Stimulated activated CD8-positive, alpha-beta memory T cell treated with anti-CD3 and anti-CD28 coated beads, Interleukin-12 subunit alpha, Interleukin-12 subunit beta, amount 100 ng/mL, for 1 hour (primary cell): ENCODE measurements around the gene ARSB.
"Not testable (repeated sequence)": the region's sequence is repeated elsewhere in the genome, so short reads cannot be mapped to it uniquely, and the experiment has no call there.

Experiments used
- DNase-seq: peaks from one replicate; pipeline ENCODE4 v3.0.0-alpha.2; 2020; ENCODE audit warnings: low read depth

Gene ARSB

GRCh38 chr5:78953092-78953800 is 31.9 kb downstream of the ARSB start:
- DNase-seq, result no peak

DNA sequence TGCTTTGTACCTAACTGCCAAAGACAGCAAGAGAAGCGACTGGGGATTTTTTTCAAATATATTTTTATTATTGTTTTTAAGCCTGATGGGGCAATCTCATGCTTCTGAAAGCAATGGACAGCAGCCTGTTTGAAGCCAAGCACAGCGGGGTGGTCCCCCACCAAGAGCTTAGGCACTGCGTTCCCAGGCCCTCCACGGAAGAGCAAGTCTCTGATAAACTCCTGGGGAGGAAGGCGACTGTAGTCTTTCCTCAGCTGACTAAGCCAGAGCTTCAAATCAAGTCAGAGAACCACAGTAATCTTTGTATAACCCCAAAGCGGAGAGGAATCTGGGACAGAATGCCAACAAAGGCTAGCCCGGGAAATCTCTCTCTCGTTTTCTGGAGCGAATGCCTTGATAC is 54.4 kb downstream of the ARSB start:
- no peak for DNase-seq

GRCh38 chr5:78929833-78930232 is 55.3 kb downstream of the ARSB start:
- no peak for DNase-seq

DNA sequence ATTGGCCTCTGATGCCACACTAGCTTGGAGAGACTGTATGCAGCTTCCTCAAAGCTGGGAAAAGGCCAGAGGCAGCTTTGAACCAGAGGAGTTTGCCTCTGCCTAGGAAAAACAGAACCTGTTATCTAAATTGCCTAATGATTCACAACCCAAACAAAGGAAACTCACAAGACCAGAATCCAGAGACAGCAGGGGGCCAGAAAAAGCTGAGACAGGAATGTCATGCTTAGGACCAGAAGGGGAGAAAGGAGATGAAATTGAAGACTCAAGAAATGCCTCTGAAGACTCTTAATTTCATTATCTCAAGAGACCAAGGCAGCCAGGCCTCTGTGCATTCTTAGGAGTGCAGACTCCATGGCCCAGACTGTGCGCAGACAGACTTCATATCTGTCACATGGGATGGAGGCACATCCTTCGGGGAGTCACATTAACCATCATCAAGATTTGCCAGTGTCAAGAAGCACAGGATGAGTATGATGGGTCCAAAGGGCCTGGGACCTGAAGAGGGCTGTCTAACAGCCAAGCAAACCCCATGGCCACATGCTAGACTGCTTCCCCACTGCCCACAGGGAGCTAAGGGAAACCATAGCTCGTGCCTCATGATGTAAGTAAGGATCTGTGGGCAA is 57.3 kb downstream of the ARSB start:
- DNase-seq, result no peak

GRCh38 chr5:78926252-78926651 is 58.9 kb downstream of the ARSB start:
- no peak for DNase-seq

GRCh38 chr5:78925129-78925876 is 59.8 kb downstream of the ARSB start:
- DNase-seq, result no peak

GRCh38 chr5:78923622-78923970 is 61.5 kb downstream of the ARSB start:
- no peak for DNase-seq

DNA sequence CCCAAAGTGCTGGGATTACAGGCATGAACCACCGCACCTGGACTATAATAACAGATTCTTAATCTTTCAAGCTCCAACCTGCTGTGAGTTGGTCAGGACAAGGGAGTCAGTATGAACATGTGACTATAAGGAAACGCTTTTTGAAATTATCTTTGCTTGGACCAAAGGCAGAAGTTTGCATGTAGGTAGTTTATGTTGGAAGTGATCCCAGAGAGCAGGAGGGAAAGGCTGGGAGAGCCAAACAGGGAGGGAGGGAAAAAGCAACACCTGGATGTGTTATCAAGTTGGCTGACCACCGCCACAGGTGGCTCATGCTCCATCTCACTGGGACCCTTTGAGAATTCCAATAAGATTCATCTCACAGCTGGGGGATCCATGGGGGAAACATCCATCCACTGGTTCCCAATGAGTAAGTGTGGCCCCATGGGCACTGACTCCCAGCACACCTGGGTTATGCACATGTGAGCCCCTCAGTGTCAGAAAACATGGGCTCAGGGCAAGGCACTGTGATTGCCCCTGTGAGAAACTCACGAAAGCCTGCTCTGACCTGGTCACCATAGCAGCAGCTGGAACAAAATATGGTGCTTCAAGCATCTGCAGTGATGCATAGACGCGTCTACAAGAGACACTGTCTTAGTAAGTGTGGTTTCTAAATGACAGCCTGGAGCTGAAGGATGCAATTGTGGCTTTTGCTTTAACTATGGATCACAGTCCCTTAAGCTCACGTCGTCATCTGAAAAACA is 62.1 kb downstream of the ARSB start:
- DNase-seq, result no peak

GRCh38 chr5:78920604-78921003 is 64.5 kb downstream of the ARSB start:
- no peak for DNase-seq

DNA sequence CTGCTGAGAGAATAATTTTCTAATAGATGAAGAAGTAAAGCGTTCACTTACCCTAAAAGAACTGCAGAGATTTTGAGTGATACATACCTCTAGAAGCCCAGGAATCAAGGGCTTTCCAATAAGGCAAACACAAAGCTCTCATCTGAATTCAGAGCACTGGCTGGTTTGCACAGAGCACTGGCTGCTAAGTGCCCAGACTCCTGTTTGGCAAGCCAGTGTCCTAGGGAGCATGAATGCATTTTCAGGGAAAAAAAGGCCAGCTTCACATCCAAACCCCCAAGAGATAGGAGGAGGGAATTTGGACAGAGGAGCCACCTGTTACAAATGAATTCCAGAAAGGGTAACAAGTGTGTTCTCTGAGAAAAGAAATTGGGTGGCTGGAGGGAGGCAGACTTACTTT is 65.3 kb downstream of the ARSB start:
- no peak for DNase-seq

DNA sequence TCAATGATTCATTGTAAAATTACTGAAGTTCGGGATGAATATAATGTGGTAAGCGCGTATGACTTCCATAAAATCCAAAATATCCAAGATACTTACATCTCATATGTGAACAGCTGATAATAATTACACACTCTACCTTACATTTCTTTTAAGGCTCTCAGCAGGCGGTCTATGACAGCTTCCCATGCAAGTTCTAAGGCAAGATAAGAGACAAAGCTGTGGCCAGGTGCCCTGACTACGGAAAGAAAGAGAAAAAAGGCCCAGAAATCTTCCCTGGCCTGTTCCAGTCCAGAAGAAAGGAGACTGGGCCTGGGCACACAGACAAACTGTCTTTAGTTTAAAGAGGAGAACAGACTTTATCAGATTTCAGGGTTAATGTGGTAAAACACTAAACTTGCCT is 69.1 kb downstream of the ARSB start:
- DNase-seq, result no peak

DNA sequence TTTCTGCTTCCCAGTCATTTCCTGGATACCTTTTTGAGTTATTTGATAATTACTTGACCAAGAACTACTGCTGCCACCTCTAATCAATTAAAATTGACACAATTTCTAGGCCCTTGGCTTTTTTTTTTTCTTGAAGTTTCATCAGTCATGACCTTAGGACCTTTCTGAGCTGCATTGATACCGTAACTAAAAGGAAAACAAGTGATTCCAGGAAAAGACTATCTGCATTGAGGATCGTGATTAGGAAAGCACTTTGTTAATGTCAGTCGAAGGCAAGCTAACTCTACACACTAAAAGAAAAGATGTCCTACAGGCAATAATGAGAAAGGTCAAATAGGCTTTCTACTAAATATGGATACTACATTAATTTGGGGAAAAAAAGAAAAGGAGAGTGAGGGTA is 69.9 kb downstream of the ARSB start:
- DNase-seq, result no peak

- no peak for DNase-seq
Observed at GRCh38 chr5:78912811-78913210, 72.3 kb downstream of the ARSB start.

GRCh38 chr5:78912085-78912771 is 72.9 kb downstream of the ARSB start:
- DNase-seq, result no peak

- not testable (repeated sequence) for DNase-seq
Observed at GRCh38 chr5:78909224-78909983, 75.7 kb downstream of the ARSB start.

- DNase-seq, result no peak
Observed at GRCh38 chr5:78908173-78909061, 76.7 kb downstream of the ARSB start.

DNA sequence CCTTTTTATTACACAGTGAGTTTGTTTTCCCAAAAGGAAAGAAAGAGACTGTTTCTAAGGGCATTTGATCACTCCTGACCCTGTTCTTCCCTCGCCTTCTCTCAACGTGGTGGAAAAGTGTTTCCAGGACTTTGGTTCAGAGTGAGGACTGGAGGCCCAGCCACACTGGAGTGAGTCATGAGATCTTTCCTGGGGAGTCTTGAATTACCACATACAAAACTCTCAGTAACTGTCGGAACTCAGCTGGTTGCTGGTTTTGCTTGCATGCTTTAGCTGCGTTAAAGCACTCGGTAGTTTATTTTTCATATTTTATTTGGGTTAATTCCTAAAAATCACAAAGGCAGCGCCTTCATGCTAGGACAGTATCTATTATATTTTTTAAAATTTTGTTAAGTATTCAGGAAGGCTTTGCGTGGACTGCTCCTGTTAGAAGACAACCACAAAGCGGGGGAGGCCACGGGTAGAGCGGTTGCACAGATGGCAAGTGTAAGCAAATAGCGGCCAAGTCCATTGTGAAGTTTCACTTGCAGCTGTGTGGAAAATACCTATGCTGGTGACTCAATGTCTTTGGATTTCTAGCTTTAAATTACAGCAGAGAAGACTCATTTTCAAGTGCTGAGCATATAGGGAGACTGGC is 77.7 kb downstream of the ARSB start:
- no peak for DNase-seq

DNA sequence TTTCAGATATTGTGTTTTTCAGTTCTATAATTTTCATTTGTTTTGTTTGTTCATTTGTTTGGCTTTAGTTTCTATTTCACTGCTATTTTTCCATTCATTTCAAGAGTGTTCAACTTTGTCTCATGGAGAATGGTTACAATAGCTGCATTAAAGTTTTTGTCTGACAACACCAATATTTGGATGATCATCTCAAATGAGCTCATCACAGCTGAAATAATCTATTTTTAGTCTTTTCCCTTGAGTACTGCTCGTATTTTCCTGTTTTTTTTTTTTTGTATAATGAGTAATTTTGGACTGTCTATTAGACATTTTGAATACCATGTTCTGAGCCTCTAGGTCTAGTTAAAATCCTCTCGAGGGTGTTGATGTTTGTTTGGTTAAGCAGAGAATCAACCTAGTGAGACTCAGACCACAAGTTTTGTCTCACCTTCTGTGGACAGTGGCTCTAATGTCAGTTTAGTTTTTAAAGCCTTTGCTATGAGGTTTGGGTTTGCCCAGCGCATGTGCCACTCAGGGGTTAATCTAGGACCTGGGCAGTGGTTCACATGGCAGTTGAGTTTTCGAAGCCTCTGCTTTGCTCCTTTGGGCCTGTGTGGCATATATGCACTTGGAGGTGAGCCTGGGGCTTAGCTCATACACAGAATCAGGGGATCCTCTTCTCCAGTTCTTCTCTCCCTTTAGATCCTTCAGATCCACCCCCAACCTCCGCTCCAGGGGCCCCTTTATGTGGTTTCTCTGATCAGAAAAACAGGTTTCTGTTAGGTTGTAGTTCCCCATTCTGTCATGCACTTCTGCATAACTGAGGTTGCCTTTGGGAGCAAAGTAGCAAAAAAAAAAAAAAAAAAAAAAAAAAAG is 79.8 kb downstream of the ARSB start:
- DNase-seq, result no peak

DNA sequence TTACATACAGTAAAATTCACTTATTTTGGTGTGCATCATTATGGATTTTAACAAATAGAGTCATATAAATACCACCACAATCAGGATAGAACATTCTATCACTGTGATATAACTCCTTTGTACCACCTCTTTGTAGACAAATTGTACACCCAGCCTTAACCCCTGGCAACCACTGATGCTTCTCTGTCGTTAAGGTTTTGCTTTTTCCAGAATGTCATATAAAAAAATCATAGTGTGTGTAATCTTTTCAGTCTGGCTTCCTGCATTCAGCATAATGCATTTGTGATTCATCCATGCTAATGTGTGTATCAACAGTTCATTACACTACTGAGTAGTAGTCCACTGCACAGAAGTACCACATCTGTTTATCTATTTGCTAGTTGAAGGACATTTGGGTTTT is 81.2 kb downstream of the ARSB start:
- no peak for DNase-seq
